HEK293 (cell line): ENCODE measurements around the gene METRNL.

ENCODE experiments used
- REST ChIP-seq: fragments of 450-650 bp; formaldehyde crosslinking; IDR thresholded peaks from 2 replicates; pipeline ENCODE4 v1.5.1; 2016; ENCODE audit warnings: missing biosample characterization, missing genetic modification characterization
- ZNF37A ChIP-seq: fragments of 450-650 bp; IDR thresholded peaks from 2 replicates; pipeline ENCODE4 v1.5.1; 2018; ENCODE audit warnings: missing biosample characterization, missing genetic modification characterization

GRCh38 chr17:83046448-83047181, 32.8 kb upstream of the METRNL start:
- TF ChIP-seq REST (tag by site-specific recombination) = no peak
- TF ChIP-seq ZNF37A (tag by site-specific recombination) = no peak
